ENCODE results near the gene PHOSPHO2. TPM values are rescaled to one million over a fixed set of nuclear protein-coding genes. Genes with fewer than 3 reads are reported as not detected.
"Not testable (repeated sequence)": the region's sequence is repeated elsewhere in the genome, so short reads cannot be mapped to it uniquely, and the experiment has no call there.

Gene PHOSPHO2
- polyA plus RNA-seq, 4 donors, result 3.8 to 22.1 (median 5.3) TPM

DNA sequence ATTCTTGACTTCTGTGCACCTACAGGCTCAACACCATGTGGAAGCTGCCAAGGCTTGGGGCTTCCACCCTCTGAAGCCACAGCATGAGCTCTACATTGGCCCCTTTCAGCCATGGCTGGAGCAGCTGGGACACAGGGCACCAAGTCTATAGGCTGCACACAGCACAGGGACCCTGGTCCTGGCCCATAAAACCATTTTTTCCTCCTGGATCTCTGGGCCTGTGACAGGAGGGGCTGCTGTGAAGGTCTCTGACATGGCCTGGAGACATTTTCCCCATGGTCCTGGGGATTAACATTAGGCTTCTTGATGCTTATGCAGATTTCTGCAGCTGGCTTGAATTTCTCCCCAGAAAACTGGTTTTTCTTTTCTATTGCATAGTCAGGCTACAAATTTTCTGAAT is 6.3 kb upstream of the PHOSPHO2 start:
- H3K4me3 ChIP-seq (ENCODE audit: low read depth in 1 of 3, low read length in 3 of 3); H3K36me3 ChIP-seq (ENCODE audit: control insufficient read depth in 3 of 3, insufficient read depth in 2 of 3, low read depth in 1 of 3, low read length in 3 of 3); FAIRE-seq; H3K27me3 ChIP-seq (ENCODE audit: control insufficient read depth in 3 of 3, insufficient read depth in 3 of 3, low read length in 3 of 3); H3K4me1 ChIP-seq (ENCODE audit: control insufficient read depth in 3 of 3, insufficient read depth in 2 of 3, low read depth in 1 of 3, low read length in 2 of 3); H3K27ac ChIP-seq (ENCODE audit: low read depth in 1 of 3, low read length in 2 of 3); DNase-seq; H3K9me3 ChIP-seq (ENCODE audit: control insufficient read depth in 2 of 2, insufficient read depth in 1 of 2, low read depth in 1 of 2, low read length in 1 of 2): not testable (repeated sequence)

DNA sequence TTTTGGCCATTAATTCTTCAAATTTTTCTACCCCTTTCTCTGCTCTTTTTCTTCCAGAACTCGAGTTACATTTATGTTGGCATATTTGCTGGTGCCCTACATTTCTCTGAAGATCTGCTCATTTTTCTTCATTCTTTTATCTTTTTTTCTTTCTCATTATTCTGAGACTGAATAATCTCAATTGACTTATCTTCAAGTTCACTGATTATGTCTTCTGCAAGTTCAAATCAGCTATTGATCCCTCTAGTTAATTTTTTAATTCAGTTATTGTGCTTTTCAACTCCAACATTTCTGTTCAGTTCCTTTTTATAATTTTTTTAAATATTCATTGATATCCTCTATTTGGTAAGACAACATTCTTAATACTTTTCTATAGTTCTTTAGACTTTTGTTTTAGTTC is 3.3 kb upstream of the PHOSPHO2 start:
- peaks cover 0 to 5% of the 10 kb centered on the region in 2 donors for H3K9me3 ChIP-seq (ENCODE audit: control insufficient read depth in 2 of 2, insufficient read depth in 1 of 2, low read depth in 1 of 2, low read length in 1 of 2)
- WGBS, 3 donors, result 55 to 74% (median 72%) methylated on average over 1 of the region's 1 CpG
- no peak overlapping the region for H3K27ac ChIP-seq (ENCODE audit: low read depth in 1 of 3, low read length in 2 of 3)
- H3K4me1 ChIP-seq (ENCODE audit: control insufficient read depth in 3 of 3, insufficient read depth in 2 of 3, low read depth in 1 of 3, low read length in 2 of 3), result peaks cover 0 to 9% (median 0%) of the 10 kb centered on the region in 3 donors
- FAIRE-seq (no peak), DNase-seq (no peak)
- H3K4me3 ChIP-seq (ENCODE audit: low read depth in 1 of 3, low read length in 3 of 3), result no peak overlapping the region
- no peaks in the 10 kb centered on the region for H3K36me3 ChIP-seq (ENCODE audit: control insufficient read depth in 3 of 3, insufficient read depth in 2 of 3, low read depth in 1 of 3, low read length in 3 of 3)
- no peaks in the 10 kb centered on the region for H3K27me3 ChIP-seq (ENCODE audit: control insufficient read depth in 3 of 3, insufficient read depth in 3 of 3, low read length in 3 of 3)

- WGBS, 3 donors, result 52 to 60% (median 57%) methylated on average over 3 of the region's 3 CpGs
- Histone ChIP-seq H3K4me3 (ENCODE audit: low read depth in 1 of 3, low read length in 3 of 3) (no peak overlapping the region), H3K4me1 (ENCODE audit: control insufficient read depth in 3 of 3, insufficient read depth in 2 of 3, low read depth in 1 of 3, low read length in 2 of 3) (peaks cover 0 to 9% (median 0%) of the 10 kb centered on the region in 3 donors), H3K27ac (ENCODE audit: low read depth in 1 of 3, low read length in 2 of 3) (no peak overlapping the region), H3K27me3 (ENCODE audit: control insufficient read depth in 3 of 3, insufficient read depth in 3 of 3, low read length in 3 of 3) (no peaks in the 10 kb centered on the region), H3K36me3 (ENCODE audit: control insufficient read depth in 3 of 3, insufficient read depth in 2 of 3, low read depth in 1 of 3, low read length in 3 of 3) (peaks cover 0 to 4% (median 0%) of the 10 kb centered on the region in 3 donors), H3K9me3 (ENCODE audit: control insufficient read depth in 2 of 2, insufficient read depth in 1 of 2, low read depth in 1 of 2, low read length in 1 of 2) (peaks cover 0 to 5% of the 10 kb centered on the region in 2 donors)
- FAIRE-seq, result no peak
- no peak for DNase-seq
These were observed 1.6 kb upstream of the PHOSPHO2 start for GRCh38 chr2:169692718-169693117.

- Histone ChIP-seq H3K4me1 (ENCODE audit: control insufficient read depth in 3 of 3, insufficient read depth in 2 of 3, low read depth in 1 of 3, low read length in 2 of 3) (peaks cover 0 to 9% (median 0%) of the 10 kb centered on the region in 3 donors), H3K27ac (ENCODE audit: low read depth in 1 of 3, low read length in 2 of 3) (peak overlapping the region in 2 of 3 donors; percentile 4 to 98), H3K27me3 (ENCODE audit: control insufficient read depth in 3 of 3, insufficient read depth in 3 of 3, low read length in 3 of 3) (no peaks in the 10 kb centered on the region), H3K4me3 (ENCODE audit: low read depth in 1 of 3, low read length in 3 of 3) (peak overlapping the region in 1 of 3 donors; percentile 83), H3K36me3 (ENCODE audit: control insufficient read depth in 3 of 3, insufficient read depth in 2 of 3, low read depth in 1 of 3, low read length in 3 of 3) (peaks cover 0 to 4% (median 0%) of the 10 kb centered on the region in 3 donors), H3K9me3 (ENCODE audit: control insufficient read depth in 2 of 2, insufficient read depth in 1 of 2, low read depth in 1 of 2, low read length in 1 of 2) (peaks cover 0 to 5% of the 10 kb centered on the region in 2 donors)
- FAIRE-seq (no peak), DNase-seq (peak; percentile 29 to 63)
- 3 to 12% (median 9%) methylated on average over 4 of the region's 4 CpGs for WGBS, 3 donors
These were observed 909 bp upstream of the PHOSPHO2 start for GRCh38 chr2:169693360-169693759.

- DNase-seq, result no peak
- Histone ChIP-seq H3K4me3 (ENCODE audit: low read depth in 1 of 3, low read length in 3 of 3) (peak overlapping the region in 2 of 3 donors; percentile 74 to 83), H3K4me1 (ENCODE audit: control insufficient read depth in 3 of 3, insufficient read depth in 2 of 3, low read depth in 1 of 3, low read length in 2 of 3) (peaks cover 0 to 9% (median 0%) of the 10 kb centered on the region in 3 donors), H3K27me3 (ENCODE audit: control insufficient read depth in 3 of 3, insufficient read depth in 3 of 3, low read length in 3 of 3) (no peaks in the 10 kb centered on the region), H3K9me3 (ENCODE audit: control insufficient read depth in 2 of 2, insufficient read depth in 1 of 2, low read depth in 1 of 2, low read length in 1 of 2) (peaks cover 0 to 3% of the 10 kb centered on the region in 2 donors), H3K27ac (ENCODE audit: low read depth in 1 of 3, low read length in 2 of 3) (peak overlapping the region; percentile 92 to 98 (median 93)), H3K36me3 (ENCODE audit: control insufficient read depth in 3 of 3, insufficient read depth in 2 of 3, low read depth in 1 of 3, low read length in 3 of 3) (peaks cover 0 to 6% (median 0%) of the 10 kb centered on the region in 3 donors)
- 19 to 28% (median 23%) methylated on average over 8 of the region's 8 CpGs for WGBS, 3 donors
- FAIRE-seq, result peak; percentile 15
These were observed 608 bp downstream of the PHOSPHO2 start for GRCh38 chr2:169694894-169695260.

DNA sequence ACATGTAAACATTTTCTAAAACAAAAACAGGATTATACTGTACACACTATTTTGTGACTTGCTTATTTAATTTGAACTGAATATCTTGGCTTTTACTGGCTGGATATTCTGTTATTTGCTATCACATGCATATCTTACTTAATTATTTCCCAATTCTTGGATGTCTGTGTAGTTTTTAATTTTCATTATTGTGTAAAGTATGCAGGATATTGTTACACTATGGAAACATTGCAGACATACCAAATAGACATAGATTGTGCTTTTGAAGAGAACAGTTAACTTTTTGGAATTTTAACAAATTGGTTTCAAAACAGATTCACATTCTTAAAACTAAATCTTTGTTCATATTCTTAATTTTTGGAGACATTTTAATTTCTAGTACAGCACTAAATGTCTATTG is 2.1 kb downstream of the PHOSPHO2 start:
- FAIRE-seq (no peak), DNase-seq (no peak)
- Histone ChIP-seq H3K36me3 (ENCODE audit: control insufficient read depth in 3 of 3, insufficient read depth in 2 of 3, low read depth in 1 of 3, low read length in 3 of 3) (peaks cover 0 to 6% (median 0%) of the 10 kb centered on the region in 3 donors), H3K4me1 (ENCODE audit: control insufficient read depth in 3 of 3, insufficient read depth in 2 of 3, low read depth in 1 of 3, low read length in 2 of 3) (peaks cover 0 to 9% (median 0%) of the 10 kb centered on the region in 3 donors), H3K9me3 (ENCODE audit: control insufficient read depth in 2 of 2, insufficient read depth in 1 of 2, low read depth in 1 of 2, low read length in 1 of 2) (peaks cover 0 to under 1% of the 10 kb centered on the region in 2 donors), H3K27me3 (ENCODE audit: control insufficient read depth in 3 of 3, insufficient read depth in 3 of 3, low read length in 3 of 3) (no peaks in the 10 kb centered on the region), H3K4me3 (ENCODE audit: low read depth in 1 of 3, low read length in 3 of 3) (no peak overlapping the region), H3K27ac (ENCODE audit: low read depth in 1 of 3, low read length in 2 of 3) (no peak overlapping the region)

GRCh38 chr2:169699173-169699572 is 4.9 kb downstream of the PHOSPHO2 start:
- H3K4me1 ChIP-seq (ENCODE audit: control insufficient read depth in 3 of 3, insufficient read depth in 2 of 3, low read depth in 1 of 3, low read length in 2 of 3); H3K27me3 ChIP-seq (ENCODE audit: control insufficient read depth in 3 of 3, insufficient read depth in 3 of 3, low read length in 3 of 3); H3K27ac ChIP-seq (ENCODE audit: low read depth in 1 of 3, low read length in 2 of 3); H3K9me3 ChIP-seq (ENCODE audit: control insufficient read depth in 2 of 2, insufficient read depth in 1 of 2, low read depth in 1 of 2, low read length in 1 of 2); FAIRE-seq; H3K4me3 ChIP-seq (ENCODE audit: low read depth in 1 of 3, low read length in 3 of 3); DNase-seq: not testable (repeated sequence)
- peaks cover 0 to 13% (median 0%) of the 10 kb centered on the region in 3 donors for H3K36me3 ChIP-seq (ENCODE audit: control insufficient read depth in 3 of 3, insufficient read depth in 2 of 3, low read depth in 1 of 3, low read length in 3 of 3)
- WGBS, 3 donors, result 95 to 96% (median 96%) methylated on average over 2 of the region's 2 CpGs

DNA sequence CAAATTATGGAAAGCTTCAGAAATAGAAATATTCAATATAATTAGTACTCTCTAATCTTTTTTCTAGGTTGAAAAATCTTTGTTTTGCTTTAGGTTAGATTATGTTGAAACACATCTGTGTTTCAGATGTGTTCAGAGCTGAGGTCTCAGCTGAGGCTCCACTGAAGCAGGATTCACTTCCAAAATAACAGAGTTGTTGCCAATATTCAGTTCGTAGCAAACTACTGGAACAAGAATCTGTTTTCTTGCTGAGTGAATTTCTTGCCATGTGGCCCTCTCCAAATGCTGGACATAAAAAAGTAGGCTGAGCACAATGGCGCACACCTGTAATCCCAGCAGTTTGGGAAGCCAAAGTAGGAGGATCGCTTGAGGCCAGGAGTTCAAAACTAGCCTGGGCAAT is 8.7 kb downstream of the PHOSPHO2 start:
- Histone ChIP-seq H3K4me1 (ENCODE audit: control insufficient read depth in 3 of 3, insufficient read depth in 2 of 3, low read depth in 1 of 3, low read length in 2 of 3) (peaks cover 0 to 12% (median 0%) of the 10 kb centered on the region in 3 donors), H3K27ac (ENCODE audit: low read depth in 1 of 3, low read length in 2 of 3) (no peak overlapping the region), H3K4me3 (ENCODE audit: low read depth in 1 of 3, low read length in 3 of 3) (no peak overlapping the region), H3K27me3 (ENCODE audit: control insufficient read depth in 3 of 3, insufficient read depth in 3 of 3, low read length in 3 of 3) (no peaks in the 10 kb centered on the region), H3K9me3 (ENCODE audit: control insufficient read depth in 2 of 2, insufficient read depth in 1 of 2, low read depth in 1 of 2, low read length in 1 of 2) (no peaks in the 10 kb centered on the region), H3K36me3 (ENCODE audit: control insufficient read depth in 3 of 3, insufficient read depth in 2 of 3, low read depth in 1 of 3, low read length in 3 of 3) (peaks cover 0 to 9% (median 0%) of the 10 kb centered on the region in 3 donors)
- FAIRE-seq (no peak), DNase-seq (no peak)
- WGBS, 3 donors, result 69 to 92% (median 88%) methylated on average over 3 of the region's 3 CpGs

GRCh38 chr2:169704160-169704708 is 10.0 kb downstream of the PHOSPHO2 start:
- peaks cover 0 to 7% (median 0%) of the 10 kb centered on the region in 3 donors for H3K36me3 ChIP-seq (ENCODE audit: control insufficient read depth in 3 of 3, insufficient read depth in 2 of 3, low read depth in 1 of 3, low read length in 3 of 3)
- WGBS, 3 donors, result 46 to 67% (median 58%) methylated on average over 1 of the region's 1 CpG
- H3K4me1 ChIP-seq (ENCODE audit: control insufficient read depth in 3 of 3, insufficient read depth in 2 of 3, low read depth in 1 of 3, low read length in 2 of 3), result peaks cover 0 to 12% (median 0%) of the 10 kb centered on the region in 3 donors
- H3K27ac ChIP-seq (ENCODE audit: low read depth in 1 of 3, low read length in 2 of 3), result peak overlapping the region; percentile 37 to 74 (median 54)
- no peak overlapping the region for H3K4me3 ChIP-seq (ENCODE audit: low read depth in 1 of 3, low read length in 3 of 3)
- FAIRE-seq, result no peak
- peak; percentile 78 to 80 for DNase-seq
- no peaks in the 10 kb centered on the region for H3K27me3 ChIP-seq (ENCODE audit: control insufficient read depth in 3 of 3, insufficient read depth in 3 of 3, low read length in 3 of 3)
- no peaks in the 10 kb centered on the region for H3K9me3 ChIP-seq (ENCODE audit: control insufficient read depth in 2 of 2, insufficient read depth in 1 of 2, low read depth in 1 of 2, low read length in 1 of 2)

Measured in small intestine (tissue), 7 donors.